Mammary epithelial cell (primary cell): ENCODE results near the gene TOMM70.

ENCODE experiments used
- CTCF ChIP-seq, 2 donors: IDR thresholded peaks in 1 of 2; conservative IDR thresholded peaks in 1 of 2; 2 replicates each; pipeline ENCODE4 v1.5.1; 2011 to 2012; ENCODE audit warnings: inconsistent platforms in 2 of 2, low read length in 2 of 2, mild to moderate bottlenecking in 2 of 2, control low read depth in 1 of 2, low read depth in 1 of 2; ENCODE audit not compliant: insufficient read depth in 1 of 2; ENCODE audit errors: extremely low read depth in 1 of 2
- EZH2 ChIP-seq: IDR thresholded peaks from 2 replicates; pipeline ENCODE4 v1.6.1; 2012; ENCODE audit warnings: low read length, inconsistent platforms, borderline replicate concordance

- TF ChIP-seq CTCF (conservative IDR thresholded peaks at IDR 0.05 in 1 of 2, IDR thresholded peaks at IDR 0.05 in 1 of 2; ENCODE audit: extremely low read depth in 1 of 2, insufficient read depth in 1 of 2, low read depth in 1 of 2, low read length in 2 of 2) (no peak), EZH2 (no peak)
Observed at GRCh38 chr3:100404250-100404548, 3.3 kb upstream of the TOMM70 start.
